H1 (cell line): ENCODE measurements around the gene EMP2.
"Not testable (repeated sequence)": the region's sequence is repeated elsewhere in the genome, so short reads cannot be mapped to it uniquely, and the experiment has no call there.

Source experiments
- CEBPB ChIP-seq: IDR thresholded peaks from 2 replicates; pipeline ENCODE4 v1.6.1; 2012; ENCODE audit warnings: low read depth, low read length
- EP300 ChIP-seq, 2 experiments: IDR thresholded peaks; 1 replicate in 1 of 2; 2 replicates in 1 of 2; pipeline ENCODE4 v1.6.1; 2011 to 2012; ENCODE audit warnings: low read depth in 2 of 2, low read length in 2 of 2, mild to moderate bottlenecking in 2 of 2, borderline replicate concordance in 1 of 2, inconsistent platforms in 1 of 2, moderate library complexity in 1 of 2
- EZH2 ChIP-seq: fragments of 200-600 bp; sonication (generic); IDR thresholded peaks from 2 replicates; pipeline ENCODE4 v1.7.1; 2012; ENCODE audit warnings: low read depth, mild to moderate bottlenecking, moderate library complexity, low read length, inconsistent platforms; ENCODE audit not compliant: severe bottlenecking
- GABPA ChIP-seq: IDR thresholded peaks from 2 replicates; pipeline ENCODE4 v1.6.1; 2011; ENCODE audit warnings: mild to moderate bottlenecking, low read length, moderate library complexity, borderline replicate concordance; ENCODE audit not compliant: insufficient read depth
- NRF1 ChIP-seq: IDR thresholded peaks from 2 replicates; pipeline ENCODE4 v1.6.1; 2011; ENCODE audit warnings: mild to moderate bottlenecking, low read depth, low read length, improper control_type of control experiment
- POLR2AphosphoS5 ChIP-seq: IDR thresholded peaks from 2 replicates; pipeline ENCODE4 v1.6.1; 2011; ENCODE audit warnings: low read depth, low read length
- SIX5 ChIP-seq: IDR thresholded peaks from 2 replicates; pipeline ENCODE4 v1.6.1; 2011; ENCODE audit warnings: mild to moderate bottlenecking, low read depth, low read length
- SP2 ChIP-seq: IDR thresholded peaks from 2 replicates; pipeline ENCODE4 v1.6.1; 2012; ENCODE audit warnings: mild to moderate bottlenecking, low read length, inconsistent platforms
- SRF ChIP-seq: IDR thresholded peaks from 2 replicates; pipeline ENCODE4 v1.6.1; 2011; ENCODE audit warnings: mild to moderate bottlenecking, low read depth, low read length, moderate library complexity
- TAF1 ChIP-seq: IDR thresholded peaks from 2 replicates; pipeline ENCODE4 v1.6.1; 2011; ENCODE audit warnings: mild to moderate bottlenecking, low read depth, low read length
- TF ChIP-seq, protein P1 (sequence below), 3 experiments: IDR thresholded peaks; 1 replicate in 2 of 3; 2 replicates in 1 of 3; pipeline versions ENCODE4 v1.5.1 to v1.6.1; 2011; ENCODE audit warnings: low read length in 3 of 3, mild to moderate bottlenecking in 3 of 3, inconsistent platforms in 2 of 3, low read depth in 1 of 3, moderate library complexity in 1 of 3; ENCODE audit not compliant: insufficient read depth in 1 of 3; ENCODE audit errors: control extremely low read depth in 1 of 3
- TF ChIP-seq, protein P2 (sequence below): IDR thresholded peaks from 2 replicates; pipeline ENCODE4 v1.6.1; 2011; ENCODE audit warnings: low read length, improper control_type of control experiment
- TF ChIP-seq, protein P3 (sequence below): fragments of 300-600 bp; sonication (generic); IDR thresholded peaks from 2 replicates; pipeline ENCODE4 v1.7.1; 2012; ENCODE audit warnings: low read length, moderate library complexity, mild to moderate bottlenecking, inconsistent platforms; ENCODE audit not compliant: insufficient replicate concordance

DNA sequence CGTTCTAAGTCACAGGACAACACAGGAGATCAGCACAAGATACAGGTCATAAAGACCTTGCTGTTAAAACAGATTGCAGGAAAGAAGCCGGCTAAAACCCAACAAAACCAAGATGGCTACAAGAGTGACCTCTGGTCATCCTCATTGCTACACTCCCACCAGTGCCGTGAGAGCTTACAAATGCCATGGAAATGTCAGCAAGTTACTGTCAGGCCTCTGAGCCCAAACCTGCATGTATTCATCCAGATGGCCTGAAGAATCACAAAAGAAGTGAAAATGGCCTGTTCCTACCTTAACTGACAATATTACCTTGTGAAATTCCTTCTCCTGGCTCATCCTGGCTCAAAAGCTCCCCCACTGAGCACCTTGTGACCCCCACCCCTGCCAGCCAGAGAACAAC is 75.1 kb downstream of the EMP2 start:
- TF ChIP-seq, protein P1, sequence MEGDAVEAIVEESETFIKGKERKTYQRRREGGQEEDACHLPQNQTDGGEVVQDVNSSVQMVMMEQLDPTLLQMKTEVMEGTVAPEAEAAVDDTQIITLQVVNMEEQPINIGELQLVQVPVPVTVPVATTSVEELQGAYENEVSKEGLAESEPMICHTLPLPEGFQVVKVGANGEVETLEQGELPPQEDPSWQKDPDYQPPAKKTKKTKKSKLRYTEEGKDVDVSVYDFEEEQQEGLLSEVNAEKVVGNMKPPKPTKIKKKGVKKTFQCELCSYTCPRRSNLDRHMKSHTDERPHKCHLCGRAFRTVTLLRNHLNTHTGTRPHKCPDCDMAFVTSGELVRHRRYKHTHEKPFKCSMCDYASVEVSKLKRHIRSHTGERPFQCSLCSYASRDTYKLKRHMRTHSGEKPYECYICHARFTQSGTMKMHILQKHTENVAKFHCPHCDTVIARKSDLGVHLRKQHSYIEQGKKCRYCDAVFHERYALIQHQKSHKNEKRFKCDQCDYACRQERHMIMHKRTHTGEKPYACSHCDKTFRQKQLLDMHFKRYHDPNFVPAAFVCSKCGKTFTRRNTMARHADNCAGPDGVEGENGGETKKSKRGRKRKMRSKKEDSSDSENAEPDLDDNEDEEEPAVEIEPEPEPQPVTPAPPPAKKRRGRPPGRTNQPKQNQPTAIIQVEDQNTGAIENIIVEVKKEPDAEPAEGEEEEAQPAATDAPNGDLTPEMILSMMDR (IDR thresholded peaks at IDR 0.05; ENCODE audit: control extremely low read depth in 1 of 3, insufficient read depth in 1 of 3, low read depth in 1 of 3, low read length in 3 of 3) = not testable (repeated sequence)
- not testable (repeated sequence) for TF ChIP-seq EP300 (IDR thresholded peaks at IDR 0.05; ENCODE audit: borderline replicate concordance in 1 of 2, low read depth in 2 of 2, low read length in 2 of 2); NRF1; POLR2AphosphoS5; EZH2; GABPA; CEBPB; SP2; SRF; TAF1; SIX5
- TF ChIP-seq, protein P2, sequence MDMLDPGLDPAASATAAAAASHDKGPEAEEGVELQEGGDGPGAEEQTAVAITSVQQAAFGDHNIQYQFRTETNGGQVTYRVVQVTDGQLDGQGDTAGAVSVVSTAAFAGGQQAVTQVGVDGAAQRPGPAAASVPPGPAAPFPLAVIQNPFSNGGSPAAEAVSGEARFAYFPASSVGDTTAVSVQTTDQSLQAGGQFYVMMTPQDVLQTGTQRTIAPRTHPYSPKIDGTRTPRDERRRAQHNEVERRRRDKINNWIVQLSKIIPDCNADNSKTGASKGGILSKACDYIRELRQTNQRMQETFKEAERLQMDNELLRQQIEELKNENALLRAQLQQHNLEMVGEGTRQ = not testable (repeated sequence)
- TF ChIP-seq, protein P3, sequence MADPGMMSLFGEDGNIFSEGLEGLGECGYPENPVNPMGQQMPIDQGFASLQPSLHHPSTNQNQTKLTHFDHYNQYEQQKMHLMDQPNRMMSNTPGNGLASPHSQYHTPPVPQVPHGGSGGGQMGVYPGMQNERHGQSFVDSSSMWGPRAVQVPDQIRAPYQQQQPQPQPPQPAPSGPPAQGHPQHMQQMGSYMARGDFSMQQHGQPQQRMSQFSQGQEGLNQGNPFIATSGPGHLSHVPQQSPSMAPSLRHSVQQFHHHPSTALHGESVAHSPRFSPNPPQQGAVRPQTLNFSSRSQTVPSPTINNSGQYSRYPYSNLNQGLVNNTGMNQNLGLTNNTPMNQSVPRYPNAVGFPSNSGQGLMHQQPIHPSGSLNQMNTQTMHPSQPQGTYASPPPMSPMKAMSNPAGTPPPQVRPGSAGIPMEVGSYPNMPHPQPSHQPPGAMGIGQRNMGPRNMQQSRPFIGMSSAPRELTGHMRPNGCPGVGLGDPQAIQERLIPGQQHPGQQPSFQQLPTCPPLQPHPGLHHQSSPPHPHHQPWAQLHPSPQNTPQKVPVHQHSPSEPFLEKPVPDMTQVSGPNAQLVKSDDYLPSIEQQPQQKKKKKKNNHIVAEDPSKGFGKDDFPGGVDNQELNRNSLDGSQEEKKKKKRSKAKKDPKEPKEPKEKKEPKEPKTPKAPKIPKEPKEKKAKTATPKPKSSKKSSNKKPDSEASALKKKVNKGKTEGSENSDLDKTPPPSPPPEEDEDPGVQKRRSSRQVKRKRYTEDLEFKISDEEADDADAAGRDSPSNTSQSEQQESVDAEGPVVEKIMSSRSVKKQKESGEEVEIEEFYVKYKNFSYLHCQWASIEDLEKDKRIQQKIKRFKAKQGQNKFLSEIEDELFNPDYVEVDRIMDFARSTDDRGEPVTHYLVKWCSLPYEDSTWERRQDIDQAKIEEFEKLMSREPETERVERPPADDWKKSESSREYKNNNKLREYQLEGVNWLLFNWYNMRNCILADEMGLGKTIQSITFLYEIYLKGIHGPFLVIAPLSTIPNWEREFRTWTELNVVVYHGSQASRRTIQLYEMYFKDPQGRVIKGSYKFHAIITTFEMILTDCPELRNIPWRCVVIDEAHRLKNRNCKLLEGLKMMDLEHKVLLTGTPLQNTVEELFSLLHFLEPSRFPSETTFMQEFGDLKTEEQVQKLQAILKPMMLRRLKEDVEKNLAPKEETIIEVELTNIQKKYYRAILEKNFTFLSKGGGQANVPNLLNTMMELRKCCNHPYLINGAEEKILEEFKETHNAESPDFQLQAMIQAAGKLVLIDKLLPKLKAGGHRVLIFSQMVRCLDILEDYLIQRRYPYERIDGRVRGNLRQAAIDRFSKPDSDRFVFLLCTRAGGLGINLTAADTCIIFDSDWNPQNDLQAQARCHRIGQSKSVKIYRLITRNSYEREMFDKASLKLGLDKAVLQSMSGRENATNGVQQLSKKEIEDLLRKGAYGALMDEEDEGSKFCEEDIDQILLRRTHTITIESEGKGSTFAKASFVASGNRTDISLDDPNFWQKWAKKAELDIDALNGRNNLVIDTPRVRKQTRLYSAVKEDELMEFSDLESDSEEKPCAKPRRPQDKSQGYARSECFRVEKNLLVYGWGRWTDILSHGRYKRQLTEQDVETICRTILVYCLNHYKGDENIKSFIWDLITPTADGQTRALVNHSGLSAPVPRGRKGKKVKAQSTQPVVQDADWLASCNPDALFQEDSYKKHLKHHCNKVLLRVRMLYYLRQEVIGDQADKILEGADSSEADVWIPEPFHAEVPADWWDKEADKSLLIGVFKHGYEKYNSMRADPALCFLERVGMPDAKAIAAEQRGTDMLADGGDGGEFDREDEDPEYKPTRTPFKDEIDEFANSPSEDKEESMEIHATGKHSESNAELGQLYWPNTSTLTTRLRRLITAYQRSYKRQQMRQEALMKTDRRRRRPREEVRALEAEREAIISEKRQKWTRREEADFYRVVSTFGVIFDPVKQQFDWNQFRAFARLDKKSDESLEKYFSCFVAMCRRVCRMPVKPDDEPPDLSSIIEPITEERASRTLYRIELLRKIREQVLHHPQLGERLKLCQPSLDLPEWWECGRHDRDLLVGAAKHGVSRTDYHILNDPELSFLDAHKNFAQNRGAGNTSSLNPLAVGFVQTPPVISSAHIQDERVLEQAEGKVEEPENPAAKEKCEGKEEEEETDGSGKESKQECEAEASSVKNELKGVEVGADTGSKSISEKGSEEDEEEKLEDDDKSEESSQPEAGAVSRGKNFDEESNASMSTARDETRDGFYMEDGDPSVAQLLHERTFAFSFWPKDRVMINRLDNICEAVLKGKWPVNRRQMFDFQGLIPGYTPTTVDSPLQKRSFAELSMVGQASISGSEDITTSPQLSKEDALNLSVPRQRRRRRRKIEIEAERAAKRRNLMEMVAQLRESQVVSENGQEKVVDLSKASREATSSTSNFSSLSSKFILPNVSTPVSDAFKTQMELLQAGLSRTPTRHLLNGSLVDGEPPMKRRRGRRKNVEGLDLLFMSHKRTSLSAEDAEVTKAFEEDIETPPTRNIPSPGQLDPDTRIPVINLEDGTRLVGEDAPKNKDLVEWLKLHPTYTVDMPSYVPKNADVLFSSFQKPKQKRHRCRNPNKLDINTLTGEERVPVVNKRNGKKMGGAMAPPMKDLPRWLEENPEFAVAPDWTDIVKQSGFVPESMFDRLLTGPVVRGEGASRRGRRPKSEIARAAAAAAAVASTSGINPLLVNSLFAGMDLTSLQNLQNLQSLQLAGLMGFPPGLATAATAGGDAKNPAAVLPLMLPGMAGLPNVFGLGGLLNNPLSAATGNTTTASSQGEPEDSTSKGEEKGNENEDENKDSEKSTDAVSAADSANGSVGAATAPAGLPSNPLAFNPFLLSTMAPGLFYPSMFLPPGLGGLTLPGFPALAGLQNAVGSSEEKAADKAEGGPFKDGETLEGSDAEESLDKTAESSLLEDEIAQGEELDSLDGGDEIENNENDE = not testable (repeated sequence)
